Stomach smooth muscle (tissue), 2 donors: ENCODE results near the gene FEM1B.

ENCODE experiments used
- H3K27ac ChIP-seq: one replicate; pipeline ENCODE4 v1.7.0; 2013; ENCODE audit warnings: mild to moderate bottlenecking, low read length, inconsistent platforms
- H3K27me3 ChIP-seq, 2 donors: one replicate each; pipeline ENCODE4 v1.7.0; 2013; ENCODE audit warnings: low read length in 2 of 2; ENCODE audit not compliant: insufficient read depth in 2 of 2, control insufficient read depth in 1 of 2
- H3K36me3 ChIP-seq, 2 donors: one replicate each; pipeline ENCODE4 v1.7.0; 2013; ENCODE audit warnings: low read length in 2 of 2; ENCODE audit not compliant: control insufficient read depth in 2 of 2, insufficient read depth in 2 of 2
- H3K4me1 ChIP-seq: one replicate; pipeline ENCODE4 v1.7.0; 2013; ENCODE audit warnings: low read length; ENCODE audit not compliant: control insufficient read depth, insufficient read depth
- H3K4me3 ChIP-seq, 2 donors: one replicate each; pipeline ENCODE4 v1.7.0; 2013; ENCODE audit warnings: low read length in 2 of 2
- H3K9ac ChIP-seq, 2 donors: one replicate each; pipeline ENCODE4 v1.7.0; 2013; ENCODE audit warnings: low read length in 2 of 2, mild to moderate bottlenecking in 1 of 2
- H3K9me3 ChIP-seq, 2 donors: one replicate each; pipeline ENCODE4 v1.7.0; 2013; ENCODE audit warnings: low read length in 2 of 2; ENCODE audit not compliant: control insufficient read depth in 2 of 2
- donor health status: healthy.
- donor health status: Pancreatic carcinoma.

Gene FEM1B

DNA sequence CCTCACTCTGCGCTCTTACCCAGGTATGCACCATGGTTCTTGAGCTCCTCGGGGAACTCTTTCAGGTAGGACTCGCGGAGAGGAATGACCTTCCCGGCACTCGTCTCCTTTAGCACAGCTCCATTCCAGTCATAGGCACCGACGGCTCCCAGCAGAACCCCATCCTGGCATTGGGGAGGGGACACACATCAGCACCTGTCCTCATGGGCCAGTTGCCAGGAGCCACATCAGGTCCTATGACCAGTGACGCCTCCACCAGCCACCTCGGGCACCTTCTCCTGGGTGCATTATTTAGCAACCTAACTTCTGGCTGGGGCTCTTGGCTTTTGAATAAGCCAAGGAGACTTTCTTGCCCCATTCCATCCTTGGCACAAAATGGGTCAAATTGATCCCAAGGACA is 61.9 kb downstream of the FEM1B start:
- H3K4me3 ChIP-seq = no peak overlapping the region
- H3K27ac ChIP-seq = no peak overlapping the region

DNA sequence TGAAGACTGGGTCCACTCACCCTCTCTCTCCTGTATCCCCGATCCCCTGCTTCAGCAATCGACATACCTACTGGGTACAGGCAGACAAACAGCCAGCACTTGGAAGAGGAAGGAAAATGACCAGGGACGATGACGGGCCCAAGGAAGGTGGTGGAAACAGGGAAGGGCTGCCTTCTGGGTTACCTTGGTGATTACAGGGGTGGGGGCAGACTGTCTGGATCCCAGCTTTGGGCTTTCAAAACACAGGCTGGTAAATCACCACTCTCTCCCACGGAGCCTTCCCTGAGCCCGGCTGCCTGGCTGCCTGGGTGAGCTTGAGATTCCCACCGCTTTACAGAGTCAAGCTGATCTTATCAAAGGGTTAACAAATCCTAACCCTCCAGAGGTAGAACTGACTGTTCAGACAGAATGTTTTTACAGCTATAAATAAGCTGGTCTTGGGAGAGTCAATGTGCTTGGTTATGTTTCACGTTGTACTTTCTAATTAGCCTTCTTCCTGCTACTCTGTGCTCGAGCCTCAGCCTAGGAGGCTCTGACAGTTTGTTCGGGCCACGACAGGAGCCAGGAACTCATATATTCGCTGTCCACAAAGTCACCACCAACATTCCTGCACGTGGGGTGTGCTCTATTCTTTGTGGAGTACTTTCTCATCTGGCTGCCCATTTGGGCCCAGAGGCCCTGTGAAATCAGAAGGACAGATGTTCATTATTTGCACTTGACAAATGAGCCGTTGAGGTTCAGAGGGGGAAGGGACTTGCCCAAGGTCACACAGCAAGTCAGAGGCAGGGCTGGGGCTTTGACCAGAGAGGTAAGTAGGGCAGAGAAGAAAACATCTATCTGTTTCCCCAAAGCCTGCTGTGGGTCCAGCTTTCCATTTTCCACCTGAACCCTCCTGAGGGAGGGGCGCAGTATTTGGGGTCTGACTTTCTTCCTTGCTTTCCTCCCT is 63.5 kb downstream of the FEM1B start:
- H3K36me3 ChIP-seq = no peaks in the 10 kb centered on the region
- peak overlapping the region; percentile 18 for H3K27ac ChIP-seq
- H3K9ac ChIP-seq = no peak overlapping the region
- H3K9me3 ChIP-seq = no peaks in the 10 kb centered on the region
- no peaks in the 10 kb centered on the region for H3K27me3 ChIP-seq
- no peak overlapping the region for H3K4me3 ChIP-seq
- H3K4me1 ChIP-seq = peaks cover 21% of the 10 kb centered on the region

More for the DNA sequence above, 61.9 kb downstream of the FEM1B start:
- H3K4me1 ChIP-seq = peaks cover 26% of the 10 kb centered on the region
- no peaks in the 10 kb centered on the region for H3K27me3 ChIP-seq
- no peaks in the 10 kb centered on the region for H3K36me3 ChIP-seq
- no peaks in the 10 kb centered on the region for H3K9me3 ChIP-seq
- no peak overlapping the region for H3K9ac ChIP-seq

DNA sequence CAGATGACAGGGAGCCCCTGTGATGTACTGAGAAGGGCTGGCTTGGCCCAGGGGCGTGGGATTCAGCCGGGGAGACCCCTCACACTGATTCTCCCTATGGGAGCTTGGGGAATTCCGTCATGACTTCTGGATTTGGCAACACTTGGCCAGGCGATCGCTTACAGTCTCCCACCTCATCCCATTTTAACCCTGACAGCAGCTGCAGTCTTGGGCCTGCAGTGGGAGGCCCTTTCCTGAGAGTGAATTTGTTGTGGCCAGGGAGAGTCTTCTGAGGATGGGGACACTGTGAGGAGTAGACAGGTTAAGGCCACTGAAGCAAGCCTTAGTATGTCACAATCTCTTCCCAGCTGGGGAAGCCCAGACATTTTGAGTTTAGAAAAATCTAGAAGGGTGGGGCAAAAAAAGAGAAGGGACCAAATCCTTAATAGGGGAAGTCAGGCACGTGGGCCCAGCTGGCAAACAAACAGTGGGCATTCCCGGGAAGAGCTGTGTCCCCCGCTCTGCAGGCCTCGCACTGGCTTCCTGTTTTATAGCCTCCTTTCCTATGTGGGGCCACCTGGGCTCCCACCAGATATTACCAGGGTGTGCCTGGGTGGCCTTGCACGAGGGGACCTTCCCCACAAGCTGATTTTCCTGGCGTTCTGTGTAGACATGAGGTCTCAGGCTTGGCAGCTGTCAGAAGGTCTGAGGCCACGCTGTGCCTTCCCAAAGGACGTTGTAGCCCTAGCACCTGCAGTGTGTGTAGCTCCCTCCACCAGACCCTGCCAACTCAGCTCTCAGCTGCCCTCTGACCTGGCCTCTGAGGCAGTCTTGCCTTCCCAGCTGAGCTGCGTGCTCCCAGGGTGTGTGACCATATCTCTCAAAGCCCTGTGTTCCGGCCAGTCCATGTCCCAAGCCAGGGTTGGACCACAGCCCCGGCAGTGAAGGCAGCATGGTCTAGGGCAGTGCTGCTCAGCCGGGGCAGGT is 64.5 kb downstream of the FEM1B start:
- H3K36me3 ChIP-seq = no peaks in the 10 kb centered on the region
- H3K4me1 ChIP-seq = peaks cover 21% of the 10 kb centered on the region
- H3K4me3 ChIP-seq = no peak overlapping the region
- no peaks in the 10 kb centered on the region for H3K9me3 ChIP-seq
- peaks cover 0 to 2% of the 10 kb centered on the region in 2 donors for H3K27me3 ChIP-seq
- H3K27ac ChIP-seq = peak overlapping the region; percentile 18
- H3K9ac ChIP-seq = no peak overlapping the region

DNA sequence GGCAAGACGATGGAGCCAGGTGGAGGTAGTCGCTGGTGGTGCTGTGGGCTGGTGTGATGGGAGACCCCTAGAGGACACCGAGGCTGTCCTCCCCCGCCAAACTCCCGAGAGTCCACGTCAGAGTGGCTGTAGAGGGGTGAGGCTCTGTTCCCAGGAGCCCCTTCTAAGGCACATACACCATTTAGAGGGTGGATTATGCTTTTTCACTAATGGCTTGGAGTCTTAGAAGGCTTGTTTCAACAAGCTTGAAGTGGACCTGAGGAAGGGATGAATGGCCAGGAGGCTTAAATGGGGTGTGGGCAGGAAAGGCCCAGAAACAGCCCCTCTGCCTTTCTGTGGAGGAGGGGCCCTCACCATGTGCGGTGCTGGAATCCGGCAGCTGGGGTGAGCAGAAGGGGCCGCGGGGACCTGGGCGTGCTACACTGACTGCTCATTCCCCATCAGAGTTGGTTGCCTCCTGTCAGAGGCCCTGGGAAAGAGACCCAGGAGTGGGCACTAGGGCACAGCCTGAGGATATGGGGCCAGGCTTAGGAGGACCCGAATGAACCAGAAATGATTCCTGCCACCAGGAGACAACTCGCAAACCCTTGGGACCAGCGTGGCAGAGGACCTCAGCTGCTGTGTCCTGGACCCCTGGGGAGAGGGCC is 66.2 kb downstream of the FEM1B start:
- Histone ChIP-seq H3K27me3 (peaks cover 0 to 3% of the 10 kb centered on the region in 2 donors), H3K9me3 (no peaks in the 10 kb centered on the region), H3K4me3 (no peak overlapping the region), H3K4me1 (peaks cover 21% of the 10 kb centered on the region), H3K27ac (no peak overlapping the region), H3K36me3 (no peaks in the 10 kb centered on the region), H3K9ac (no peak overlapping the region)

DNA sequence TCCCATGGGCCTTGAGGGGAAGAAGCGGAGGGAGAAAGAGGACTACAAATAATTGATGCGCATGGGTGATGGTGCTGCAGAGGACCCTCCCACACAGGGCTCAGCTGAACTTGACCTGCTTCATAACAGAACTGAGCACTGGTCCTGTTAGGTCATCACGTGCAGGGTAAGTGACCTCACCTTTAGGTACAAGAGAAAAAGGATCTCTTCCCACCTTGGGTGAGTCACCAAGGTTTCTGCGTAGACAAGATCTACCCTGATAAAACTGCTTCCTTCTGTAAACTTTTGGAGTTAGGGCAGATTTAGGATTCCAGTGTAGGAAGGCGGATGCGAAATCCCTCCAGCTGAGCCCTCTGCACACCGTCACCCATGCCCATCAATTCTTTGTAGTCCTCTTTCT is 67.1 kb downstream of the FEM1B start:
- Histone ChIP-seq H3K36me3 (no peaks in the 10 kb centered on the region), H3K27ac (no peak overlapping the region), H3K27me3 (peaks cover 0 to 3% of the 10 kb centered on the region in 2 donors), H3K4me3 (no peak overlapping the region), H3K9me3 (no peaks in the 10 kb centered on the region), H3K9ac (no peak overlapping the region), H3K4me1 (peaks cover 21% of the 10 kb centered on the region)
